AG04449 (cell line): Measurements from ENCODE around the gene CHCHD3.

Experiments used
- CTCF ChIA-PET: fragments of 350-600 bp; formaldehyde crosslinking; extraction: SDS; loops from one replicate; lab custom pipeline; 2021; ENCODE audit warnings: antibody characterized with exemption; lab: Yijun Ruan, JAX
- POLR2A ChIA-PET: fragments of 400-600, 350-600 bp; formaldehyde crosslinking; extraction: SDS; loops from one replicate; lab custom pipeline; 2020; ENCODE audit warnings: antibody characterized with exemption, inconsistent platforms; lab: Yijun Ruan, JAX
- DNase-seq: peaks from one replicate; pipeline ENCODE4 v3.0.0-alpha.2; 2010; ENCODE audit warnings: low read depth, low spot score
- H3K4me3 ChIP-seq: 2 replicates; pipeline ENCODE4 v1.5.1; 2011; ENCODE audit warnings: low read depth, mild to moderate bottlenecking, control low read depth, low read length
- TF ChIP-seq, protein P1 (sequence below): IDR thresholded peaks from one replicate; pipeline ENCODE4 v1.5.1; 2011; ENCODE audit warnings: mild to moderate bottlenecking, moderate library complexity, low read length, control low read depth, inconsistent platforms; ENCODE audit not compliant: insufficient read depth; ENCODE audit errors: missing control alignments

The CHCHD3 gene

DNA sequence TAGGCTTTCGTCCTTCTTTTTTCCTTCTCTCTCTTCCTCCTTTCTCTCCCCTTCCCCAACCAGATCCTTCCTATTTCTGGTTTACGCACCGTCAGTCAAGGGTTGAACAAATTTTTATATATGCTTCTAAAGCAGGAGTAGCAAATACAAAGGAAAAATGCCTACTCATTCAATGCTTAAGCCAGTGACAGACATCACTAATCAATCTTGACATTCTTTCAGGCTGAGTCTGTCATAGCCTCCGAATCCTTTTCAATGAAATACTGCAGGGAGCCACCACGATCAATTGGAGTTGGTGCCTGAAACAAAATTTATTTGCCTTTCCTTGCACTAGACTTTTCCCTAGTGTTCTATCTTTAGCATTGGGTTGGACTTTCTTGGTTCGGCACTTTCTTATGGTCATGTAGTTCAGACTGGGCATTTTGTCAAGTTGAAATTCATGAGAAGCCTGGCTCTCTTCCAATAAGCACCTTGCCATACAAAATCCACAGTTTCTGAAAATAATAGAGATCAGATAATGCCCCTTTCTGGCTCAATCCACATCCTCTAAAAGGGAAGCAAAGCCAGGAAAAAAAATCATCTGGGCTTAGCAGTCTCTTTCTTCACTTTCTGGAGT lies 266.1 kb downstream of the CHCHD3 start:
- no peak for DNase-seq
- no peak overlapping the region for H3K4me3 ChIP-seq
- TF ChIP-seq, protein P1, sequence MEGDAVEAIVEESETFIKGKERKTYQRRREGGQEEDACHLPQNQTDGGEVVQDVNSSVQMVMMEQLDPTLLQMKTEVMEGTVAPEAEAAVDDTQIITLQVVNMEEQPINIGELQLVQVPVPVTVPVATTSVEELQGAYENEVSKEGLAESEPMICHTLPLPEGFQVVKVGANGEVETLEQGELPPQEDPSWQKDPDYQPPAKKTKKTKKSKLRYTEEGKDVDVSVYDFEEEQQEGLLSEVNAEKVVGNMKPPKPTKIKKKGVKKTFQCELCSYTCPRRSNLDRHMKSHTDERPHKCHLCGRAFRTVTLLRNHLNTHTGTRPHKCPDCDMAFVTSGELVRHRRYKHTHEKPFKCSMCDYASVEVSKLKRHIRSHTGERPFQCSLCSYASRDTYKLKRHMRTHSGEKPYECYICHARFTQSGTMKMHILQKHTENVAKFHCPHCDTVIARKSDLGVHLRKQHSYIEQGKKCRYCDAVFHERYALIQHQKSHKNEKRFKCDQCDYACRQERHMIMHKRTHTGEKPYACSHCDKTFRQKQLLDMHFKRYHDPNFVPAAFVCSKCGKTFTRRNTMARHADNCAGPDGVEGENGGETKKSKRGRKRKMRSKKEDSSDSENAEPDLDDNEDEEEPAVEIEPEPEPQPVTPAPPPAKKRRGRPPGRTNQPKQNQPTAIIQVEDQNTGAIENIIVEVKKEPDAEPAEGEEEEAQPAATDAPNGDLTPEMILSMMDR = no peak
- POLR2A ChIA-PET = no interaction called here
- CTCF ChIA-PET = interaction anchor here (2.0 kb wide), 1 partner anchor 30 kb away, joined by 5 read pairs; no protein-coding TSS in a partner anchor

GRCh38 chr7:132815130-132815529 lies 266.8 kb downstream of the CHCHD3 start:
- ChIA-PET CTCF (no interaction called here), POLR2A (no interaction called here)
- DNase-seq = no peak
- TF ChIP-seq, protein P1 = no peak
- no peak overlapping the region for H3K4me3 ChIP-seq

- ChIA-PET CTCF (no interaction called here), POLR2A (no interaction called here)
- no peak for DNase-seq
- H3K4me3 ChIP-seq = no peak overlapping the region
- TF ChIP-seq, protein P1 = no peak
These were observed 271.3 kb downstream of the CHCHD3 start for GRCh38 chr7:132810561-132810960.

DNA sequence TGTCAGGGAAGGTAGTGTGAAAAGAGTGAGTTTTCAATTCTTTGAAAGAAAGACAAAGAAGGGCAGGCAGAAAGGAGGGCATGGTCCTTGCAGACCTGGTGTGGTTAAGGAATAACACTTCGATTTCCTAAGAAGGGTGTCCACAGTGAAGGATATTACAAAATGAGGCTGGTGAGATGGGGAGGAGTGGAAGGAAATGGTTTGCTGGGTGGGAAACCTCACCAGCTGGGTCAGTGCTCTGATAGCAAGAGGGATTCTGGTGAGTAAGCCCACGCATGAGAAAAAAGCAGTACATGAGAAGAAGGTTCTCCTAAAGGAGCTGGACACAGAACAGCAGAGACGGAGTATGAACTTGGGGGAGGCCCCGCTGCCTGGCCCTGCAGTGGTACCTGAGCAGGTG lies 275.1 kb downstream of the CHCHD3 start:
- DNase-seq = no peak
- no peak overlapping the region for H3K4me3 ChIP-seq
- CTCF ChIA-PET = no interaction called here
- TF ChIP-seq, protein P1 = no peak
- POLR2A ChIA-PET = no interaction called here

GRCh38 chr7:132805766-132806165 lies 276.1 kb downstream of the CHCHD3 start:
- DNase-seq = no peak
- no peak overlapping the region for H3K4me3 ChIP-seq
- POLR2A ChIA-PET = no interaction called here
- TF ChIP-seq, protein P1 = no peak
- CTCF ChIA-PET = no interaction called here

- POLR2A ChIA-PET = no interaction called here
- DNase-seq = no peak
- no peak overlapping the region for H3K4me3 ChIP-seq
- CTCF ChIA-PET = no interaction called here
- TF ChIP-seq, protein P1 = no peak
These were observed 276.9 kb downstream of the CHCHD3 start for GRCh38 chr7:132804849-132805485.
